GF-D8 (cell line): Measurements from ENCODE around the gene LZTR1.
"Not testable (repeated sequence)": the region's sequence is repeated elsewhere in the genome, so short reads cannot be mapped to it uniquely, and the experiment has no call there.

Experiments
- DNase-seq: peaks from one replicate; lab custom pipeline; 2025; lab: John Stamatoyannopoulos, UW

LZTR1 gene

GRCh38 chr22:21033895-21034294 is 51.8 kb downstream of the LZTR1 start:
- DNase-seq: no peak

DNA sequence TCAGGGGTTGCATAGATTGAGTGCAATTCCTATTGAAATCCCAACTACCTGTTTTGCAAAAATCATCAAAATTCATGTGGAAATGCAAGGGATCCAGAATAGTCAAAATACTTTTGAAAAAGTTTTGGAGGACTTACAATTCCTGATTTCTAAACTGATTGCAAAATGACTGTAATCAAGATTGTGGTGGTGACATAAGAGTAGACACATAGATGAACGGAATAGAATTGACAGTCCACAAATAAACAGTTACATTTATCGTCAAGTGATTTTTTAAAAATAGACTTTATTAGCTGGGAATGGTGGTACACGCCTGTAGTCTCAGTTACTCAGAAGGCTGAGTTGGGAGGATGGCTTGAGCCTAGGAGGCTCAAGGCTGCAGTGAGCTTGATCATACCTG is 52.9 kb downstream of the LZTR1 start:
- DNase-seq: no peak

DNA sequence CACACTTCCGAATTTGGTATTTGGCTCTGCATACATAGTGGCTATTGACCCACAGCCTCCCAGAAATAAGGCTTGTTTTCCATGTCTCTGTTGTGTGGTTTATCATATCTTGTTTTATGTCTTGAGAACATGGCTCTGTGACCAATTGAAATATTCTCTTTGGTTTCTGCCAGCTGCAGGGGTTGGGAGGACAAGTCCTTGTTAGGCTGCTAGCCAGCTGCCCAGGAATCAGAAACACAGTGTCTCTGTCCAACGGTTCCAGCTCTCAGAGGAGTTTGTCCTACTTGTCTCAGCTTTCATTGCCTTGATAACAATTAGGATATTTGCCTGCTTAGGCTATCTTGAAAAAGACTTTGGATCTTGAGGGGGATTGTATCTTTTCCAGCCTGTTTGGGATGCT is 56.3 kb downstream of the LZTR1 start:
- no peak for DNase-seq

DNA sequence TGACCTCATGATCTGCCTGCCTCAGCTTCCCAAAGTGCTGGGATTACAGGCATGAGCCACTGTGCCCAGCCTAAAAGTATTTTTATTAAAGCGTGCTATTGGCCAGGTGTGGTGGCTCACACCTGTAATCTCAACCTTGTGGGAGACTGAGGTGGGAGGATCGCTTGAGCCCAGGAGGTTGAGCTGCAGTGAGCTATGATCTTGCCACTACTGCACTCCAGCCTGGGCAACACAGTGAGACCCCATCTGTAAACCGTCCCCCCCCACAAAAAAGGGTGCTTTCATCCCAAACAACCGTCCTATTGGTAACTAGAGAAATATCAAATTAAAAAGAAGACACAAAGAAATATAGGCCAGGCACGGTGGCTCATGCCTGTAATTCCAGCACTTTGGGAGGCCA is 57.1 kb downstream of the LZTR1 start:
- DNase-seq: not testable (repeated sequence)

DNA sequence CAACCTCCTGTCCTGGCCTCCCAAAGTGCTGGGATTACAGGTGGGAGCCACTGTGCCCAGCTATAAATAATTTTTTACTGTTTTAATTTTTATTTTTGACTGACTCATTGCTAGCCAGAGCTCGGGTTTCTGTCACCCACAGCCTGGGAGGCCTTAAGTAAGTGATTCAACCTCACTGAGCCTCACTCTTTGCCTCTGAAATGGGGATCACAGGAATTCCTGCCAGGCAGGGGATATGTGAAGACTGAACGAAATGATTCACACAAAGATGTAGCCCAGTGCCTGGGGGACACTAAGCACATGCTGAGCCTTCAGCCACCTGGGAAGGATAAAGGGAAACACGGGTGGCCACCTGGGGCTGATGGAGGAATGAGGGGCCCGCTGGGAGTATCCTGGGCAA is 59.8 kb downstream of the LZTR1 start:
- no peak for DNase-seq

GRCh38 chr22:21042978-21043859 is 61.1 kb downstream of the LZTR1 start:
- DNase-seq: no peak

- DNase-seq: no peak
Observed at GRCh38 chr22:21043860-21044535, 61.9 kb downstream of the LZTR1 start.

DNA sequence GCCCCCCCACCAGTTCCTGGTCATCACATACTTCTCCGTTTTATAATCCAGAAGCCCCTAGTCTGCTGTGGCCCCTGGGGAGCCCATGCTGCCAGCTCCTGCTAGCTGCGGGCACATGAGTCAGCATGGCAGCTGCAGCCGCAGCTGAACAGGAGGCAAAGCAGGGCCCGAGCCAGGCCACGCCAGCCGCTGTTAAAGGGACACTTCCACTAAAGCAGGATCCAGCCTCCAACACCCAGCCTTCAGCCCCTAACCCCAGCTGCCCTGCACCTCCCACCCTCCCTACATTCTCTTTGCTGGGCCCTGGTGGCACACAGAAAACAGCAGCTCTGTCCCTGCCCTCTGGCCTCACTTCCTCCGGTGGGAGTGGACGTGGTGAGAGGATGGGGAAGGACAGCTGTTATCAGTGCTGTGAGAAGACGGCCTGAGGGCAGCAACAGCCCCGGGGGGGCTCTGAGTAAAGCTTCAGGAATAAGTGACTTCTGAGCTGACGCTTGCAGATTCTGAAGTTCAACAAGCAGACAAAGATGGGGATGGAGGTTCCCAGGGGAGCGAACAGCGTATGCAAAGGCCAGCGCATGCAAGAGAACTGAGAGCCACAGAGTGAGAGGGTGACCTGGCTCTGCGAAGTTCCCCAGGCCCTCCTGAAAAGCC is 63.0 kb downstream of the LZTR1 start:
- DNase-seq: no peak

GRCh38 chr22:21045585-21046294 is 63.6 kb downstream of the LZTR1 start, which contains the start of gene LRRC74B:
Gene LRRC74B, plus strand, starts transcription at chr22:21045946. Its CDS starts 41 bp downstream, at chr22:21045987.
- DNase-seq: no peak

GRCh38 chr22:21047035-21047661 is 65.1 kb downstream of the LZTR1 start:
- no peak for DNase-seq

- no peak for DNase-seq
Observed at GRCh38 chr22:21047730-21048129, 65.6 kb downstream of the LZTR1 start.

DNA sequence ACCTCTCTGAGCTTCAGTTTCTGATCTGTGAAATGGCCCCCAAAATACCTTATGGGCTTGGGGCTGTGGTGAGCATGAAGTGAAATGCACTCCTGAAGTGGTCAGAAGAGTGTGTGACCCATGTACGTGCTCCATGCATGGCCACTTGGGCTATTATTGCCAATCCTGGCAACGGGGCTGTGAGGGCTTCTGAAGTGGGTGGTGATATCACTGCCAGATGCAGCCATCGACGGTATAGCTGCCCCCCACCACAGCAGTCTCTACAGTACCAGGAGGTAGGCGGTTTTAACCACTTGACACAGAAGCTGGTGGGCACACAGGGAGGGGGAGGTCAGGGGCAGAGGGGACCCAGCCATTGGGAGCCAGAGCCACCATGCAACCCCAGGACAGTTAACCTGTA is 66.4 kb downstream of the LZTR1 start:
- DNase-seq: not testable (repeated sequence)
